Pancreas (tissue), 10 donors: ENCODE data around the gene AGPAT4. TPM values are rescaled to one million over a fixed set of nuclear protein-coding genes. Genes with fewer than 3 reads are reported as not detected.

Experiments
- ATAC-seq, 4 donors: fragments of 200-7000 bp; cut with Tn5 transposase; one replicate each; pipeline versions ENCODE4 v1.8.0 to v1.9.1; 2020; ENCODE audit warnings: mild to moderate bottlenecking in 4 of 4, moderate library complexity in 4 of 4
- DNase-seq, 6 donors: peaks; one replicate each; pipeline ENCODE4 v3.0.0-alpha.2; 2020
- FAIRE-seq: peaks from 2 replicates; lab custom pipeline; 2012; peaks lifted over from hg19 to GRCh38; lab: Jason Lieb, UNC
- H3K27ac ChIP-seq, 4 donors: fragments of 200-600 bp; sonication (generic); 1 replicate in 3 of 4; 2 replicates in 1 of 4; pipeline versions ENCODE4 v1.5.0 to v1.8.0; 2020
- H3K27me3 ChIP-seq, 4 donors: fragments of 200-600 bp; one replicate each; pipeline ENCODE4 v1.8.0; 2021
- H3K36me3 ChIP-seq, 3 donors: fragments of 200-600 bp; sonication (generic) in 1 of 3; one replicate each; pipeline versions ENCODE4 v1.5.0 to v1.8.0; 2020 to 2021
- H3K4me1 ChIP-seq, 3 donors: fragments of 200-600 bp; one replicate each; pipeline ENCODE4 v1.8.0; 2021
- H3K4me3 ChIP-seq, 4 donors: fragments of 200-600 bp; sonication (generic) in 2 of 4; one replicate each; pipeline versions ENCODE4 v1.5.0 to v1.8.0; 2020 to 2021
- H3K9me3 ChIP-seq, 4 donors: fragments of 200-600 bp; one replicate each; pipeline ENCODE4 v1.8.0; 2021
- WGBS, 2 donors: extraction: QIAGEN DNeasy Blood & Tissue Kit; methylation state at CpG; one replicate each; pipeline ENCODE4 v1.1.7; 2013; 5-methylcytosine and 5-hydroxymethylcytosine counted together
- intact Hi-C, 3 donors: fragments of 100-400 bp; cut with DNase I; formaldehyde crosslinking; loops; one replicate each; pipeline versions ENCODE4 v1.11.1 to v1.14.2; 2022
- polyA plus RNA-seq, 2 donors: library from polyadenylated mRNA; stranded (reverse); fragments of 200-250 nt; gene quantifications; one replicate each; pipeline ENCODE4 v1.2.3, GENCODE V29; 2013
- total RNA-seq, 6 donors: library from RNA; stranded (reverse); fragmentation: NEBNext Ultra II Directional in 4 of 6; extraction: Animal tissue kit (Norgen Biotek cat#: 25700) in 4 of 6; gene quantifications; one replicate each; pipeline versions ENCODE4 v1.2.1 to v1.2.4, GENCODE V29; 2021 to 2023
- TF ChIP-seq, protein P1 (sequence below), 4 donors: fragments of 200-600 bp; sonication (generic) in 3 of 4; IDR thresholded peaks; one replicate each; pipeline versions ENCODE4 v1.5.0 to v1.8.0; 2021; ENCODE audit warnings: antibody characterized with exemption in 4 of 4
- donor health status: healthy with polysubstance abuse.
- donor health status: DM: no; HTN: no; CAD: no; lungs with moderate emphysema.
- donor health status: DM: no; HTN: no; CAD: no.
- donor health status: control.
- donor health status: control.
- donor health status: Bipolar disorder and iron deficiency.
- donor health status: DM: yes; HTN: yes; CAD: no.
- donor health status: DM: no; HTN: no; CAD: no.
- donor health status: DM: no; HTN: no; CAD: no.
- donor health status: DM: yes; HTN: yes; CAD: no.

Gene AGPAT4
- total and polyA plus RNA-seq, 8 donors: 1.6 to 6.4 (median 2.3) TPM

DNA sequence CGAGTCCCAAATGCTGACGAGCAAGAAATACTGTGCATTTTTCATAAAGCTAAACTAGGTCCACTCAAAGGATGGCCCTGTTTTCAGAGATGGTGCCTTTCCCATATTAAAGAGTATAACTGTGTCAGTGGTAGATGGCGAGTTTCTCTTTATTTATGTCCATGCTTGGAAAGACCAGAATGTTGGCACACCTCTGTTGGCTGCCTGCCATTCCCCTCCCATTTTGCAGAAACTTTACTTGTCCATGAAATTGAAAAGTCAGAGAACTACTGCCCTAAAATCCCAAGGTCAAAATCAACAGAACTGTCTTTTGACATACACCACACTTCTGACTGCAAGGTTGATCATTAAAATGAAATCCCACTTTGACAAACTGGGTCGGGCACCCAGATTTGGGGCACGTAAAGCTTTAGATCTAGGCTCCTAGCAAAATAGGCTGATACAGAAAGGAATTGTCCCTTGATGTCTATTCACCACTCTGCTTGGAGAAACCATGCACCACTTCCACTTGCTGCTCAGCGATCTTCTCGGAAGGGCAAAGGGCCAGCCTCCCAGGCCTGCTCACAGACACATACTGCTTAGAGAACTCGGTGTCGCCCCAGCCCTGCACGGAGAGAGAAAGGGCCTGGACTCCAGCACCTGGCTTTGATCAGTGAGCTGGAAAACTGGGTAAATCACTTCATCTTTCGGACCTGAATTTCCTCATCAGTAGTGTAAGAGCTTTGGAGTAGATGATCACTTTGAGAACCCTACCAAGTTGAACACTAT lies 130.0 kb downstream of the AGPAT4 start:
- 87 to 88% methylated on average over 11 of the region's 11 CpGs for WGBS, 2 donors
- Histone ChIP-seq H3K27ac (no peak overlapping the region), H3K4me3 (no peak overlapping the region), H3K27me3 (no peaks in the 10 kb centered on the region), H3K4me1 (no peaks in the 10 kb centered on the region), H3K9me3 (no peaks in the 10 kb centered on the region), H3K36me3 (no peaks in the 10 kb centered on the region)
- intact Hi-C loops: no loop called here
- TF ChIP-seq, protein P1, sequence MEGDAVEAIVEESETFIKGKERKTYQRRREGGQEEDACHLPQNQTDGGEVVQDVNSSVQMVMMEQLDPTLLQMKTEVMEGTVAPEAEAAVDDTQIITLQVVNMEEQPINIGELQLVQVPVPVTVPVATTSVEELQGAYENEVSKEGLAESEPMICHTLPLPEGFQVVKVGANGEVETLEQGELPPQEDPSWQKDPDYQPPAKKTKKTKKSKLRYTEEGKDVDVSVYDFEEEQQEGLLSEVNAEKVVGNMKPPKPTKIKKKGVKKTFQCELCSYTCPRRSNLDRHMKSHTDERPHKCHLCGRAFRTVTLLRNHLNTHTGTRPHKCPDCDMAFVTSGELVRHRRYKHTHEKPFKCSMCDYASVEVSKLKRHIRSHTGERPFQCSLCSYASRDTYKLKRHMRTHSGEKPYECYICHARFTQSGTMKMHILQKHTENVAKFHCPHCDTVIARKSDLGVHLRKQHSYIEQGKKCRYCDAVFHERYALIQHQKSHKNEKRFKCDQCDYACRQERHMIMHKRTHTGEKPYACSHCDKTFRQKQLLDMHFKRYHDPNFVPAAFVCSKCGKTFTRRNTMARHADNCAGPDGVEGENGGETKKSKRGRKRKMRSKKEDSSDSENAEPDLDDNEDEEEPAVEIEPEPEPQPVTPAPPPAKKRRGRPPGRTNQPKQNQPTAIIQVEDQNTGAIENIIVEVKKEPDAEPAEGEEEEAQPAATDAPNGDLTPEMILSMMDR (IDR thresholded peaks at IDR 0.05): no peak
- ATAC-seq: no peak
- no peak for DNase-seq
- no peak for FAIRE-seq

DNA sequence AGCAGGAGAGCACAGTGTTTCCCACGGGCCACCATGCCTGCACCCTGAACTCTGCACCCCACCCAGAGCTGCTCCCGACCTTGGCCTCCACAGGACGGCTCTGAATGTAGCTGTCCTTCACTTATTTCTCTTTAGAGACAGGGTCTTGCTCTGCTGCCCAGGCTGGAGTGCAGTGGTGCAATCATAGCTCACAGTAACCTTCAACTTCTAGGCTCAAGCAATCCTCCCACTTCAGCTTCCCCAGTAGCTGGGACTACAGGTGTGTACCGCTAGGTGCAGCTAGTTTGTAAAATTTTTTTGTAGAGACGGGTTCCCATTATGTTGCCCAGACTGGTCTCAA lies 130.9 kb downstream of the AGPAT4 start:
- no peak overlapping the region for H3K4me3 ChIP-seq
- no peaks in the 10 kb centered on the region for H3K27me3 ChIP-seq
- H3K27ac ChIP-seq: no peak overlapping the region
- intact Hi-C loops: no loop called here
- ATAC-seq (no peak), DNase-seq (no peak), FAIRE-seq (no peak)
- no peaks in the 10 kb centered on the region for H3K9me3 ChIP-seq
- TF ChIP-seq, protein P1 (IDR thresholded peaks at IDR 0.05): no peak
- H3K36me3 ChIP-seq: no peaks in the 10 kb centered on the region
- 89 to 94% methylated on average over 5 of the region's 5 CpGs for WGBS, 2 donors
- H3K4me1 ChIP-seq: no peaks in the 10 kb centered on the region

DNA sequence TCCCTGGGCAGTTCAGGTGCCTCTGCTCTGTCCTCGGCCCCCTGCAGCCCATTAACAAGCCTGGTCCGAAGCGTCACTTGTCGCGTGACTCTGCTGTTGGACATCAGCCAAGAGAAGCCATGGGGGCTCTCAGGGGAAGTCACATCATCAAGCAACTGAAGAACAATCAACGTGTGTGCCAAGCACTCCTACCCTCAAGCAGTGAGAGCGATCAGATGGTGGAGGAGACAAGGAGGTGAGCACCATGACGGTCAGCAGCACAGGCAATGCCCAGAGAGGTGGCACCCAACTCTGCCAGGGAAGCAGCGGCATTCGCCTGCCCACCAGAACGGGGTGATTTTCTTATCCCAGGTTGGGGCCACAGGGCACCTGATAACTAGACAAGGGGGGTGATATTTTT lies 132.7 kb downstream of the AGPAT4 start:
- FAIRE-seq (no peak), DNase-seq (no peak), ATAC-seq (no peak)
- Histone ChIP-seq H3K4me1 (no peaks in the 10 kb centered on the region), H3K9me3 (no peaks in the 10 kb centered on the region), H3K27me3 (no peaks in the 10 kb centered on the region), H3K36me3 (no peaks in the 10 kb centered on the region), H3K27ac (no peak overlapping the region), H3K4me3 (no peak overlapping the region)
- TF ChIP-seq, protein P1 (IDR thresholded peaks at IDR 0.05): no peak
- 84 to 86% methylated on average over 11 of the region's 11 CpGs for WGBS, 2 donors
- intact Hi-C loops: no loop called here

DNA sequence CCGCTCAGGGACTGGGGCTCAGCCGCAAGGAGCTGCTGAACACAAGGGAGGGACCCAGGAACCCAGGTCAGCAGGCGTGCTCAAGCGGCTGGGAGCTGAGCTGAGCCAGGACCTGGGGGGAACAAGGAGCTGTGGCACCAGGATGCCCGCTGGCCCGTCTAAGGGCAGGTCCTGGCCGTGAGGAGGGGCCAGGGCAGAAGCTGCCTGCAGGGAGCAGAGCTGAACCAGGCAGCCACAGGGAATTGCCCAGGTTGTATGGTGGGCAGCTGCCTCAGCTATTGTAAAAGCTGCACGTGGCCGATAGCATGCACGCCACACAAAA lies 133.3 kb downstream of the AGPAT4 start:
- WGBS, 2 donors: 94% methylated on average over 10 of the region's 10 CpGs
- intact Hi-C loops: no loop called here

More for the DNA sequence above, 133.3 kb downstream of the AGPAT4 start:
- Histone ChIP-seq H3K9me3 (no peaks in the 10 kb centered on the region), H3K4me3 (no peak overlapping the region), H3K27ac (no peak overlapping the region), H3K36me3 (no peaks in the 10 kb centered on the region), H3K4me1 (no peaks in the 10 kb centered on the region), H3K27me3 (no peaks in the 10 kb centered on the region)
- no peak for DNase-seq
- TF ChIP-seq, protein P1 (IDR thresholded peaks at IDR 0.05): no peak
- no peak for FAIRE-seq
- ATAC-seq: no peak
